ENCODE results near the gene PADI3.

DNA sequence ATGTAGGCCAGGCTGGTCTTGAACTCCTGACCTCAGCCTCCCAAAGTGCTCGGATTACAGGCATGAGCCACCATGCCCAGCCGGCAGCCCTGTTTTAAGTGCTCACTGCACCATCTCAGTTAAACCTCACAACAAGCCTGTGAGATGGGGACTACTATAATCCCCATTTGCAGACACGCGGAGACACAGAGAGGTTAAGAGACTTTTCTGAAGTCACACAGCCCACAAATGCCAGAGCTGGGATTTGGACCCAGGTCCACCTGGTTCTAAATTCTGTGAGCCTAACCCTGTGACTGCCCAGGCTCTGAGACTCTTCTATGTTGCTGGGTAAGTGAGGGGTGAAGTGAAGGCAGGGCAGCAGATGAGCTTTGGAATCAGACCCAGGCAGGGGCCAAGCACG lies 37.5 kb upstream of the PADI3 start:
- no peak for TF ChIP-seq REST (IDR thresholded peaks at IDR 0.05; ENCODE audit: low read depth, low read length)
- TF ChIP-seq IRF3 (IDR thresholded peaks at IDR 0.05; ENCODE audit: low read depth, low read length): no peak
- TF ChIP-seq, protein P1, sequence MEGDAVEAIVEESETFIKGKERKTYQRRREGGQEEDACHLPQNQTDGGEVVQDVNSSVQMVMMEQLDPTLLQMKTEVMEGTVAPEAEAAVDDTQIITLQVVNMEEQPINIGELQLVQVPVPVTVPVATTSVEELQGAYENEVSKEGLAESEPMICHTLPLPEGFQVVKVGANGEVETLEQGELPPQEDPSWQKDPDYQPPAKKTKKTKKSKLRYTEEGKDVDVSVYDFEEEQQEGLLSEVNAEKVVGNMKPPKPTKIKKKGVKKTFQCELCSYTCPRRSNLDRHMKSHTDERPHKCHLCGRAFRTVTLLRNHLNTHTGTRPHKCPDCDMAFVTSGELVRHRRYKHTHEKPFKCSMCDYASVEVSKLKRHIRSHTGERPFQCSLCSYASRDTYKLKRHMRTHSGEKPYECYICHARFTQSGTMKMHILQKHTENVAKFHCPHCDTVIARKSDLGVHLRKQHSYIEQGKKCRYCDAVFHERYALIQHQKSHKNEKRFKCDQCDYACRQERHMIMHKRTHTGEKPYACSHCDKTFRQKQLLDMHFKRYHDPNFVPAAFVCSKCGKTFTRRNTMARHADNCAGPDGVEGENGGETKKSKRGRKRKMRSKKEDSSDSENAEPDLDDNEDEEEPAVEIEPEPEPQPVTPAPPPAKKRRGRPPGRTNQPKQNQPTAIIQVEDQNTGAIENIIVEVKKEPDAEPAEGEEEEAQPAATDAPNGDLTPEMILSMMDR (IDR thresholded peaks at IDR 0.05): no peak
- TF ChIP-seq FOXJ3 (CRISPR knock-in tag; IDR thresholded peaks at IDR 0.05): no peak
- TF ChIP-seq, protein P2, sequence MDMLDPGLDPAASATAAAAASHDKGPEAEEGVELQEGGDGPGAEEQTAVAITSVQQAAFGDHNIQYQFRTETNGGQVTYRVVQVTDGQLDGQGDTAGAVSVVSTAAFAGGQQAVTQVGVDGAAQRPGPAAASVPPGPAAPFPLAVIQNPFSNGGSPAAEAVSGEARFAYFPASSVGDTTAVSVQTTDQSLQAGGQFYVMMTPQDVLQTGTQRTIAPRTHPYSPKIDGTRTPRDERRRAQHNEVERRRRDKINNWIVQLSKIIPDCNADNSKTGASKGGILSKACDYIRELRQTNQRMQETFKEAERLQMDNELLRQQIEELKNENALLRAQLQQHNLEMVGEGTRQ (IDR thresholded peaks at IDR 0.05; ENCODE audit: borderline replicate concordance, low read depth, low read length): no peak
- TF ChIP-seq, protein P3, sequence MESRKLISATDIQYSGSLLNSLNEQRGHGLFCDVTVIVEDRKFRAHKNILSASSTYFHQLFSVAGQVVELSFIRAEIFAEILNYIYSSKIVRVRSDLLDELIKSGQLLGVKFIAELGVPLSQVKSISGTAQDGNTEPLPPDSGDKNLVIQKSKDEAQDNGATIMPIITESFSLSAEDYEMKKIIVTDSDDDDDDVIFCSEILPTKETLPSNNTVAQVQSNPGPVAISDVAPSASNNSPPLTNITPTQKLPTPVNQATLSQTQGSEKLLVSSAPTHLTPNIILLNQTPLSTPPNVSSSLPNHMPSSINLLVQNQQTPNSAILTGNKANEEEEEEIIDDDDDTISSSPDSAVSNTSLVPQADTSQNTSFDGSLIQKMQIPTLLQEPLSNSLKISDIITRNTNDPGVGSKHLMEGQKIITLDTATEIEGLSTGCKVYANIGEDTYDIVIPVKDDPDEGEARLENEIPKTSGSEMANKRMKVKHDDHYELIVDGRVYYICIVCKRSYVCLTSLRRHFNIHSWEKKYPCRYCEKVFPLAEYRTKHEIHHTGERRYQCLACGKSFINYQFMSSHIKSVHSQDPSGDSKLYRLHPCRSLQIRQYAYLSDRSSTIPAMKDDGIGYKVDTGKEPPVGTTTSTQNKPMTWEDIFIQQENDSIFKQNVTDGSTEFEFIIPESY (IDR thresholded peaks at IDR 0.05; ENCODE audit: borderline replicate concordance, low read depth): no peak
- no peak for TF ChIP-seq GATA2 (CRISPR knock-in tag; IDR thresholded peaks at IDR 0.05)
